NCI-H128 (cell line): Measurements from ENCODE around the gene AFAP1L1.

Source experiments
- DNase-seq: peaks from one replicate; lab custom pipeline; 2025; ENCODE audit not compliant: unreplicated experiment; lab: John Stamatoyannopoulos, UW

The AFAP1L1 gene

DNA sequence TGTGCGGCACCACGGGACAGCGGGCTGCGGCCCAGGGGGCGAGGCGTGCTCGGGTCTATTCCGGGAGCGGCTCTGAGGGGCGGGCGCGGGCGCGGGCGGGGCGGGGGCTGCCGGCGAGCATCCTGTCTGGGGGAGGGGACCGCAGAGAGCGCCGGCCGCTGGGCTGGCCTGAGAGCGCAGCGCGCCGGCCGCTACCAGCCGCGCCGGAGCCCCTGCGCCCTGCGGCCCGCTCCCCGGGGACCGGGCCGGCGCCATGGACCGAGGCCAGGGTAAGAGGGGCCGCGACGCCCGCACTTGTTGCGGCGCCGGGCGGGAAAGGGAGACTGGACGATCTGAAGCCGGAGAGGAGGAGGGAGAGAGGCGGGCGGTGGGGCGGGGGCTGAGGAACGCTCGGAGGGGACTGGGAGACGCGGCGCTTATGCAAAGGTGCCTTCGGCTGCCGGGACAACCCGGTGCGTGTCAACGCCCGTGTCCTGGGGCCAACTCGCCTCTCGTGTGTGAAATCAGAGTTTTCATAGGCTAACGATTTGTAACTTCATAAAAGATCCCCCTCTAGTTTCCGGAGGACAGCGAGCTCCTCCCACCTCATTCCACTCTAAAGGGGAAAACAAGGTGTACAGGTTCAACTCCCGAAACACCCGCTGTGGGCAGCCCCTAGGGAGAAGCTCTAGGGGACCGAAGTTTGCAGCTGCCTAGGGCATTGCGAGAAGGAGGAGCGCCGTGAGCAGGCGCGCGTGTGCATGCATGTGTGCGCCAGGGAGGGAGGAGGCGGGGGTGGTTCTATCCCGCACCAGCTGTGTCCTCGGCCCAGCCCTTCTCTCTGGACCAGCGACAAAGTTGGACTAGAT is at the start of gene AFAP1L1:
Gene AFAP1L1 (plus strand): TSS at position 144 of the 848 bp plus-strand sequence. CDS start 110 bp downstream, at position 254.
- DNase-seq: no peak

- DNase-seq: no peak
Measured at GRCh38 chr5:149223081-149223848, 48.4 kb upstream of the AFAP1L1 start.

- no peak for DNase-seq
Measured at GRCh38 chr5:149224282-149224681, 47.4 kb upstream of the AFAP1L1 start.

DNA sequence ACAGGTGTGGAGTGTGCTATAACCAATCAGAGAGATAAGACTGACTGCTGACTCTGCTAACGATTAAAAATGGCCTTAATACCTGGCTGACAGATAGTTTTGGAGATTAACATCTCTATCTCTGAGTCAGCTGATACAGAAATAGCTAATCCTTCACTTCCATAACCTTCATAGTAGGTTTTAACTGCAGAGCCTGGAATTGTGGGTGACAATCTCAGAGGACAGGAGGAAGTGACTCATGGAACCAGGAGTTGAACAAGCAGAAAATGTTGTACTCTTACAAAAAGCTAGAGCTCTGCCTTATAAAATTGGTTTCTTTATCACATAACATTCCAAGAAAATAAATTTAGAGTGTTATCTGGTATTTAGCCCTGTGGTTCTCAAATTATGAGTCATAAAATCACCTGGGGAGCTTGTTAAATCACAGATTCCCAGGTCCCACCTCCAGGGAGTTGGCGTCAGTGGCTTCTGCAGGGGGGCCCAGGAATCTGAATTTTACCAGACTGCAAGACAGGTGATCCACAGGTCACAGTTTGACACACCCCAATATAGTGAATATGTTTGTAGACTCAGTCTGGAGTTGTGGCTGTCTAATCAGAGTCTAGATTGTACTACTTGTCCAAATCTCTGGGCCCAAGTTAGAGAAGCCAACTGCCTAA is 44.4 kb upstream of the AFAP1L1 start:
- DNase-seq: no peak

- DNase-seq: no peak
Measured at GRCh38 chr5:149228618-149229297, 42.9 kb upstream of the AFAP1L1 start.

DNA sequence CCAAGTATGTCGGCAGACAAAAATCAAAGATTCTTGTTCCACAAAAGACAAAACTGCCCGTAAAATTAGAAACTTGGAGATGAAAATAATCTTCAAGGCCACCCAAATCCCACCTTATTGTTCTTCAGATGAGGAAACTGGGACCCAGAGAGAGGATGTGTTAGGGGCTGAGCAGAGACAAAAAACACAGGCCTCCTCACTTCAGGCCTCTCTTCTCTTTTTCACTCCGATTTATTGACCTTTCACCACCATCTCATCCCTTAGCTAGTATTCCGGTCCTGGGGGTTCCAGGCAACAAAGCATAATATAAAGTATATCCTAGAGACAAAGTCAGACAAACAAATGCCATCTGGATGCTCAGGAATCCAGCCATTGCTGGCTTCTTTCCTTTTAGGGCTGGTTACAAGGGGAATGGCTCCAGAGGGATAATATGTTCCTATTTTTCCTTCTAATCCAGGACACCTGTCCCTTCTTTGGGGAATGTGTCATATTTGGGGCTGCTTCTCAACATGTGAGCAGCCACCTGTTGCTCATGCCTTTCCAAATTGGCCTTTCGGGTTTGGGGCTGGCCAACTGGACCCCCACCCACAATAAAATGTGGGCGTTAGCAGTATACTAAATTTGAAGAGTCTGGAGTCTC is 42.2 kb upstream of the AFAP1L1 start:
- DNase-seq: no peak

GRCh38 chr5:149235841-149236240 is 35.8 kb upstream of the AFAP1L1 start:
- no peak for DNase-seq

- DNase-seq: no peak
Measured at GRCh38 chr5:149237662-149238061, 34.0 kb upstream of the AFAP1L1 start.

GRCh38 chr5:149238540-149238939 is 33.1 kb upstream of the AFAP1L1 start:
- no peak for DNase-seq

GRCh38 chr5:149239917-149240316 is 31.7 kb upstream of the AFAP1L1 start:
- no peak for DNase-seq

DNA sequence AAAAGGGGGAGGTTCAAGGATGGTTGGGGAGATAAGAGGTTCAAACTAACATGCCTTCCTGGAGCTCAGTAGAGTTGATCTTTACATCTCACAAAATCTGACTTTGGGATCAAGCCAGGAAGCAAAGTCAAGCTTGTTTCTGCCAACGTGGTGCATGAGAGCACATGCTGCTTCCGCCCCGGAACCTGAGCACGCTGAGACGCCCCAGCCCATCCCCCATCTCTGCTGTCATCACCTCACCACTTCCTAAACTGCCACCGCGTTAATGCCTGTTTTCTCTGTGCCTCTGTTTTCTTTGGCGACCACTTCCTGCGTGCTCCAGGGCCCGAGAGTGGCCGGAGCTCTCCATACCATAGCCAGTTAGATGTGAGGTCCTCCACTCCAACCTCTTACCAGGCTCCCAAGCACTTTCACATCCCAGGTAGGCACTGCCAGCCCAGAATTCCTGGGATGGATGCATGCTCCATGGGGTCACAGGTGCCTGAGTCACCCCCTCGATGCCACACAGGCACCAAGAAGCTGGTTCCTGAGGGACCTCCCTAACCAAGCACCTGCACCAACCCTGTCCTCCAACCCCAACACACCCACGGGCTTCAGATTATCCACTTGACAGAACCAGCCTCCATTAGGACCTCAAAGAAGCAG is 31.2 kb upstream of the AFAP1L1 start:
- no peak for DNase-seq

DNA sequence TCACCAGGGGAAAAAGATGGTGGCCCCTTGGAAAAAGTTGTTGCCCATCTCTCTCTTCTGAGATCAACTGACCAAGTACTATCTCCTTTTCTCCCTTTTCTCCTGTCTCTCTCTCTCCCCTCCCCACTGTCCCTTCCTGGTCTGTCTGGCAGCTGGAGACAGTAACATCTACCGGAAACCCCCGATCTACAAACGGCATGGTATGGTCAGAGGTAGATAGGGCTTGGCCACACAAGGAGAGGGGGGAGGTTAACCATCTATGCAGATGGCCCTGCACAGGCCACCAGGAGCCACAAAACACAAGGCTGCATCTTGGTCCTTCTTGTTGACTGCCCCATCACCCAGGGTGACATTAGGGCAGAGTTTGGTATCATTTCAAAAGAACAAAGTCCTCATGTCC is 29.3 kb upstream of the AFAP1L1 start:
- DNase-seq: no peak

- DNase-seq: no peak
Measured at GRCh38 chr5:149246906-149247305, 24.8 kb upstream of the AFAP1L1 start.

- no peak for DNase-seq
Measured at GRCh38 chr5:149247726-149248125, 23.9 kb upstream of the AFAP1L1 start.

GRCh38 chr5:149251546-149251945 is 20.1 kb upstream of the AFAP1L1 start:
- DNase-seq: no peak

DNA sequence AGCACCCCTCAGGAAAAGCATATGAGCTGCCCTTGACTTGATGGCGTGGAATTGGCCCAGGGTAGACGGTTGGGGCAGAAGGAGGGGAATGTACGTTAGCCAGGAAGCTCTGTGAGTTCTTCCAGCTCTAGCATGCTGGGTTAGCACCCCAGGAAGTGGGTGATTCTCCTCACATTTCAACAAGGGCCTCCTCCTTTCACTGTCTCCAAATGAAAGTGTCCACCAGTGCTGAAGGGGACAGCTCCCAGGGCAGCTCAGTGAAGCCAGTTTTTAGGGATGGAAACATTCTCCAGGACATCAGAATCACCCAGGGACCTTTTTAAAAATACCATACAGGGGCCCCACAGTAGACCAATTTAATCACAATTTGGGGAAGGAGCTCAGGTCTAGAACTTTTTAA is 17.2 kb upstream of the AFAP1L1 start:
- DNase-seq: no peak

- no peak for DNase-seq
Measured at GRCh38 chr5:149256451-149256850, 15.2 kb upstream of the AFAP1L1 start.

GRCh38 chr5:149257131-149257530 is 14.5 kb upstream of the AFAP1L1 start:
- no peak for DNase-seq

- DNase-seq: no peak
Measured at GRCh38 chr5:149257889-149258705, 13.6 kb upstream of the AFAP1L1 start.
